Uterus (tissue), 4 donors: Measurements from ENCODE around the gene PCDH9. TPM values are rescaled to one million over a fixed set of nuclear protein-coding genes. Genes with fewer than 3 reads are reported as not detected.

Source experiments
- DNase-seq, 2 donors: peaks; one replicate each; pipeline ENCODE4 v3.0.0-alpha.2; 2019 to 2020
- H3K27ac ChIP-seq, 2 donors: fragments of 200-600 bp; sonication (generic); 1 replicate in 1 of 2; 2 replicates in 1 of 2; pipeline ENCODE4 v1.5.1; 2016 to 2018
- H3K27me3 ChIP-seq, 2 donors: fragments of 200-600 bp; sonication (generic); one replicate each; pipeline ENCODE4 v1.5.1; 2018 to 2019; ENCODE audit warnings: control low read depth in 1 of 2
- H3K36me3 ChIP-seq, 2 donors: fragments of 200-600 bp; sonication (generic); one replicate each; pipeline ENCODE4 v1.5.1; 2019; ENCODE audit warnings: control low read depth in 1 of 2
- H3K4me1 ChIP-seq, 2 donors: fragments of 200-600 bp; sonication (generic); one replicate each; pipeline ENCODE4 v1.5.1; 2018 to 2019; ENCODE audit warnings: control low read depth in 1 of 2
- H3K4me3 ChIP-seq, 2 donors: fragments of 200-600 bp; sonication (generic); 1 replicate in 1 of 2; 2 replicates in 1 of 2; pipeline ENCODE4 v1.5.1; 2018 to 2019; ENCODE audit warnings: mild to moderate bottlenecking in 1 of 2
- H3K9me3 ChIP-seq, 2 donors: fragments of 200-600 bp; sonication (generic); one replicate each; pipeline ENCODE4 v1.5.1; 2019; ENCODE audit warnings: control low read depth in 1 of 2
- POLR2A ChIP-seq, 2 donors: fragments of 450-650 bp; IDR thresholded peaks; one replicate each; pipeline ENCODE4 v1.6.1; 2016; ENCODE audit warnings: antibody characterized with exemption in 2 of 2, mild to moderate bottlenecking in 1 of 2, moderate library complexity in 1 of 2
- intact Hi-C: fragments of 100-400 bp; cut with DNase I; formaldehyde crosslinking; loops from one replicate; pipeline ENCODE4 v1.15.1; 2023; ENCODE audit warnings: low total_unique reads
- total RNA-seq, 4 donors: library from RNA; depleted of rRNA in 3 of 4; stranded (reverse); fragments of >200 nt in 3 of 4; gene quantifications; one replicate each; pipeline versions ENCODE4 v1.1.0 to v1.2.4, GENCODE V29; 2014 to 2023
- TF ChIP-seq, protein P1 (sequence below), 4 experiments: fragments of 200-600 bp in 2 of 4; fragments of 450-650 bp in 2 of 4; sonication (generic) in 2 of 4; IDR thresholded peaks; one replicate each; pipeline ENCODE4 v1.5.1; 2016 to 2019; ENCODE audit warnings: antibody characterized with exemption in 4 of 4, mild to moderate bottlenecking in 2 of 4, moderate library complexity in 1 of 4
- donor health status: DM: yes; HTN: yes; CAD: no.

Gene PCDH9
- total RNA-seq, 4 donors from 2014 or later, result 0.51 to 45.7 (median 2.1) TPM

DNA sequence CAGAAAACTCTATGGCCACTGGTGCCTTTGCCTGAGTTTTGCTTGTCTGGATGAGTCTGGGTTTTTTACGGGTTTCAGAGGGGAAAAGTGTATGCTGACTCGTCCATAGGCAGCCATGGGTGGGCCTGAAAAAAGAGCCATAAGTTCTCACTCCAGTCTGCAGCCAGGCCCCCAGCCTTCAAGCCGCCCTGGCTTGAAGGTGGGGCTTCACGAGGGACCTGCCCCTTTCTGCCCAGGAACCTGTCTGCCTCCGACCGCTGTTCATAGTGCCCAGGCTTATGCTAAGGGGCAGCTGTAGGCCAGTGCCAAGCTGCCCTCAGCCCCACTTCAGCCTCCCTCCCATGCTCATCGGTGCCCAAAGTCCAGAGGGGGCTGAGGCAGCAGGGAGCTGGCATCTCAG is 385.2 kb downstream of the PCDH9 start:
- no peaks in the 10 kb centered on the region for H3K4me1 ChIP-seq
- H3K4me3 ChIP-seq, result no peak overlapping the region
- no peaks in the 10 kb centered on the region for H3K27me3 ChIP-seq
- no peak for DNase-seq
- H3K36me3 ChIP-seq, result no peaks in the 10 kb centered on the region
- no peaks in the 10 kb centered on the region for H3K9me3 ChIP-seq
- intact Hi-C loops, result no loop called here
- H3K27ac ChIP-seq, result no peak overlapping the region
- TF ChIP-seq, protein P1, sequence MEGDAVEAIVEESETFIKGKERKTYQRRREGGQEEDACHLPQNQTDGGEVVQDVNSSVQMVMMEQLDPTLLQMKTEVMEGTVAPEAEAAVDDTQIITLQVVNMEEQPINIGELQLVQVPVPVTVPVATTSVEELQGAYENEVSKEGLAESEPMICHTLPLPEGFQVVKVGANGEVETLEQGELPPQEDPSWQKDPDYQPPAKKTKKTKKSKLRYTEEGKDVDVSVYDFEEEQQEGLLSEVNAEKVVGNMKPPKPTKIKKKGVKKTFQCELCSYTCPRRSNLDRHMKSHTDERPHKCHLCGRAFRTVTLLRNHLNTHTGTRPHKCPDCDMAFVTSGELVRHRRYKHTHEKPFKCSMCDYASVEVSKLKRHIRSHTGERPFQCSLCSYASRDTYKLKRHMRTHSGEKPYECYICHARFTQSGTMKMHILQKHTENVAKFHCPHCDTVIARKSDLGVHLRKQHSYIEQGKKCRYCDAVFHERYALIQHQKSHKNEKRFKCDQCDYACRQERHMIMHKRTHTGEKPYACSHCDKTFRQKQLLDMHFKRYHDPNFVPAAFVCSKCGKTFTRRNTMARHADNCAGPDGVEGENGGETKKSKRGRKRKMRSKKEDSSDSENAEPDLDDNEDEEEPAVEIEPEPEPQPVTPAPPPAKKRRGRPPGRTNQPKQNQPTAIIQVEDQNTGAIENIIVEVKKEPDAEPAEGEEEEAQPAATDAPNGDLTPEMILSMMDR (IDR thresholded peaks at IDR 0.05), result no peak
- TF ChIP-seq POLR2A (IDR thresholded peaks at IDR 0.05), result no peak

DNA sequence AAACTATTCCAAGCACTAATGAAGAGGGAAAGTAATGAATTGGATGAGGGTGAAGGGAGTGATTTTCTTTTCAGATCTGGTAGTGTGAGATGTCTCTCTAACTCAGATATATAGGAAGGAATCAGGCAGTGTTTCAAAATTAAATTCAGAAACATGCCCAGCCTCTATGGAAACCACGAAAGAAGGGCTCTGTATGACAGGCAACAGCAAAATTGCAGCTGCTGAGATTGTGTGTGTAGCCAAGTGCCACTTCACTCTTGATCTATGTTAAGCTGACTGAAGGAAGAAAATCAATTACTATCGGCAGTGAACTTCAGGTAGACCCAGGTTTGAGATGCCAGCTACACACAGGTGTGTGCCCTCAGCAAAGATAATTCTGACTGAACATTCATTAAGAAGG is 387.4 kb downstream of the PCDH9 start:
- no peaks in the 10 kb centered on the region for H3K4me1 ChIP-seq
- no peak overlapping the region for H3K4me3 ChIP-seq
- H3K27me3 ChIP-seq, result no peaks in the 10 kb centered on the region
- H3K36me3 ChIP-seq, result no peaks in the 10 kb centered on the region
- DNase-seq, result no peak
- no peak for TF ChIP-seq POLR2A (IDR thresholded peaks at IDR 0.05)
- TF ChIP-seq, protein P1 (IDR thresholded peaks at IDR 0.05), result no peak
- no peak overlapping the region for H3K27ac ChIP-seq
- H3K9me3 ChIP-seq, result no peaks in the 10 kb centered on the region
- intact Hi-C loops, result no loop called here

DNA sequence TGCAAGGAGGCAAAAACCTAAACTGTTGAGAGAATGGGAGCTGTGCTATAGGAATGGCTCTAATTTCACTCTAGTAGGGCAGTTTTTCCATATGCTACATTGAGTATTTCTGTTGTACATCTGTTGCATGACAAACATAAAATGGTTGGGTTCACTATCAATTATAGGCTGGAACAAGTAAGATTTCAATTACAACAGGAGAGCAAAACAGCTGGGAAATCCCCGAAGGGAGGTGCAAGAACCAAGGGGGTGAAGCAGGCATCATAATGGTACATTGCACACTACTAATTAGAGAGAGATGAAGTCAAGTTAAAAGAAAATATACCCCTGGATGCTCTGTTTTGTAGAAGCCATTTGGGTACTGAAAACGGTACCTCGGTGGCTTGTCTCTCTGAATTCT is 389.5 kb downstream of the PCDH9 start:
- H3K4me1 ChIP-seq, result no peaks in the 10 kb centered on the region
- H3K36me3 ChIP-seq, result no peaks in the 10 kb centered on the region
- no peak for TF ChIP-seq POLR2A (IDR thresholded peaks at IDR 0.05)
- intact Hi-C loops, result no loop called here
- no peak overlapping the region for H3K27ac ChIP-seq
- no peak overlapping the region for H3K4me3 ChIP-seq
- no peaks in the 10 kb centered on the region for H3K9me3 ChIP-seq
- DNase-seq, result no peak
- H3K27me3 ChIP-seq, result no peaks in the 10 kb centered on the region

DNA sequence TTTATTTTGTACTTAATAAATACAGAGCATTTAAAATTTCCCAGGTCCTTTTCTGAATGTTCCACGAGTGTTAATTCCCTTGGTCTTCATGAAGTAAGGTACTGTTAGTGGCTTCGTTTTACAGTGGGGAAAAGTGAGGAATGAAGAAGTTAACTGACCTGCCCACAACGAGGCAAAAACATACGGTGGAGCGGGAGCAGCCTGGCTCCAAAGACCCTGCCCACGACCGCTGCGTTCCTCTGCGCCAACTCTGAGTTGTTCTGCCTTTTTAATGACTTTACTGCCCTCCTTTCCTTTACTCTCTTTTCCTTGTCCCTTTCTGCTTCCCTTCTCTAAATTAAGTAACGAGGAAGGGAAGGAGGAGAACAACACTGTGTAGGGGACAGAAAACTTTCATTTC is 392.9 kb downstream of the PCDH9 start:
- Histone ChIP-seq H3K36me3 (no peaks in the 10 kb centered on the region), H3K4me3 (no peak overlapping the region), H3K27me3 (no peaks in the 10 kb centered on the region), H3K9me3 (no peaks in the 10 kb centered on the region), H3K27ac (no peak overlapping the region), H3K4me1 (no peaks in the 10 kb centered on the region)
- TF ChIP-seq, protein P1 (IDR thresholded peaks at IDR 0.05), result no peak
- TF ChIP-seq POLR2A (IDR thresholded peaks at IDR 0.05), result no peak
- intact Hi-C loops, result no loop called here
- DNase-seq, result no peak

DNA sequence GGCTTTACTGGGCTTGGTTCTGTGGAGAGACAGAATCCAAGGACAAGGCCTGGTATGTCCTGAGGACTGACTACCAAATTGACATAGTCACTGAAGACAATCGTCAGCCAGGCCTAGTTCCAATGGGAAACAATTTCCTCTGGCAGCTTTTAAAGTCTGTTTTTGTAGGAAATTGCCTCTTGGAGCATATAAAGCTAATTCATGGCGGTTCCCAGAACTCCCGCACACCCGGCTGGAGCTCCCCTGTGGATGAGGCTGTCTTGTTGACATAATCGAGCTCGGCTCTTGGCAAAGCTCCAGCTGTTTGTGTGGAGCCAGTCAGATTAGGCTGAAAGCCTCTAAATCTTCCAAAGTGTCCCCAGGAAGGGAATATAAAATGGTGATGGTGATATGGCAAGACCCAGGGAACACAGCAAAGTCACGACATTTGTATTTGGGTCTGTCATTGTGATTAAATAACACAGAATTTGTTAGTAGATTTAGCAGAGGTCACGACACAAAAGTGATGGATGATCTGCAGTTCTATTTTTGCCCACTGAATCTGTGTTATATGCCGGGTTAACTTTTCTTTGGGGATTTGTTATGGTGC is 395.0 kb downstream of the PCDH9 start:
- H3K9me3 ChIP-seq, result no peaks in the 10 kb centered on the region
- peak; percentile 28 to 31 for DNase-seq
- H3K4me3 ChIP-seq, result no peak overlapping the region
- H3K27me3 ChIP-seq, result no peaks in the 10 kb centered on the region
- TF ChIP-seq POLR2A (IDR thresholded peaks at IDR 0.05), result no peak
- TF ChIP-seq, protein P1 (IDR thresholded peaks at IDR 0.05), result no peak
- intact Hi-C loops, result no loop called here
- no peaks in the 10 kb centered on the region for H3K4me1 ChIP-seq
- no peaks in the 10 kb centered on the region for H3K36me3 ChIP-seq
- no peak overlapping the region for H3K27ac ChIP-seq
